Upper lobe of left lung (tissue), 4 donors: ENCODE results near the gene HBG2.

Experiments
- EP300 ChIP-seq, 4 donors: sonication (generic); formaldehyde crosslinking; IDR thresholded peaks; one replicate each; pipeline ENCODE4 v1.5.1; 2017; ENCODE audit warnings: antibody characterized with exemption in 4 of 4, control low read depth in 2 of 4
- POLR2A ChIP-seq, 4 donors: fragments of 450-650 bp; IDR thresholded peaks; one replicate each; pipeline ENCODE4 v1.5.1; 2016 to 2017; ENCODE audit warnings: antibody characterized with exemption in 4 of 4, mild to moderate bottlenecking in 2 of 4
- POLR2AphosphoS5 ChIP-seq, 2 donors: sonication (generic); formaldehyde crosslinking; IDR thresholded peaks; one replicate each; pipeline ENCODE4 v1.5.1; 2017; ENCODE audit warnings: antibody characterized with exemption in 2 of 2
- TF ChIP-seq, protein P1 (sequence below), 6 experiments: fragments of 450-650 bp in 4 of 6; fragments of 200-600 bp in 2 of 6; sonication (generic) in 2 of 6; IDR thresholded peaks; one replicate each; pipeline ENCODE4 v1.5.1; 2016 to 2019; ENCODE audit warnings: antibody characterized with exemption in 6 of 6

DNA sequence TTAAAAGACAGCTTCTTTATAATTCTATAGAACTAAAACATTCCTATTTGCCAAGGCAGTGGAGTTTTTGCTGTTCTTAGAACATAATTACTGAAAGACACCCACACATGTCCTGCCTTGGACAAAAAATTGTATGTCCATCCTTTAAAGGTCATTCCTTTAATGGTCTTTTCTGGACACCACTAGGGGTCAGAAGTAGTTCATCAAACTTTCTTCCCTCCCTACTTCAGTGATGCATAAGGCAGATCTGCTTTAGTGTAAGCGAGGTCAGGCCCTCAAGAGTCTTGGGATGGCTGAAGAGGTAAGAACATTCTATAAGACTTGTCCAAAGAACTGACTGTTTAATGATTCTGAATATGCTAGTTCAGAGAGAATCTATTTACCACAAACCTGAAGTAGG is 49.8 kb downstream of the HBG2 start:
- TF ChIP-seq POLR2AphosphoS5 (IDR thresholded peaks at IDR 0.05) (no peak), POLR2A (IDR thresholded peaks at IDR 0.05) (no peak), EP300 (IDR thresholded peaks at IDR 0.05) (no peak)
- TF ChIP-seq, protein P1, sequence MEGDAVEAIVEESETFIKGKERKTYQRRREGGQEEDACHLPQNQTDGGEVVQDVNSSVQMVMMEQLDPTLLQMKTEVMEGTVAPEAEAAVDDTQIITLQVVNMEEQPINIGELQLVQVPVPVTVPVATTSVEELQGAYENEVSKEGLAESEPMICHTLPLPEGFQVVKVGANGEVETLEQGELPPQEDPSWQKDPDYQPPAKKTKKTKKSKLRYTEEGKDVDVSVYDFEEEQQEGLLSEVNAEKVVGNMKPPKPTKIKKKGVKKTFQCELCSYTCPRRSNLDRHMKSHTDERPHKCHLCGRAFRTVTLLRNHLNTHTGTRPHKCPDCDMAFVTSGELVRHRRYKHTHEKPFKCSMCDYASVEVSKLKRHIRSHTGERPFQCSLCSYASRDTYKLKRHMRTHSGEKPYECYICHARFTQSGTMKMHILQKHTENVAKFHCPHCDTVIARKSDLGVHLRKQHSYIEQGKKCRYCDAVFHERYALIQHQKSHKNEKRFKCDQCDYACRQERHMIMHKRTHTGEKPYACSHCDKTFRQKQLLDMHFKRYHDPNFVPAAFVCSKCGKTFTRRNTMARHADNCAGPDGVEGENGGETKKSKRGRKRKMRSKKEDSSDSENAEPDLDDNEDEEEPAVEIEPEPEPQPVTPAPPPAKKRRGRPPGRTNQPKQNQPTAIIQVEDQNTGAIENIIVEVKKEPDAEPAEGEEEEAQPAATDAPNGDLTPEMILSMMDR (IDR thresholded peaks at IDR 0.05), result peak in 4 of 6 experiments; percentile 7 to 40 (median 30)
